ENCODE data around the gene SMG6. TPM values are rescaled to one million over a fixed set of nuclear protein-coding genes. Genes with fewer than 3 reads are reported as not detected.

Gene SMG6
- total and polyA plus RNA-seq, 2 of the 4 experiments (the other 2 are of a cell fraction) = 16.3 to 30.3 TPM

GRCh38 chr17:2018716-2019510 is 284.7 kb downstream of the SMG6 start:
- Histone ChIP-seq H3K18ac (ENCODE audit: low read depth, low read length) (no peak overlapping the region), H4K5ac (ENCODE audit: low read depth, low read length) (no peak overlapping the region), H3K4me2 (ENCODE audit: low read depth, low read length) (no peak overlapping the region), H3K4ac (ENCODE audit: low read depth, low read length) (no peak overlapping the region), H2AK9ac (replicated peaks; ENCODE audit: low read depth, low read length, poor library complexity) (peak overlapping the region; percentile 18), H2AK5ac (ENCODE audit: low read depth, low read length) (no peak overlapping the region), H2AFZ (replicated peaks; ENCODE audit: low read length, poor library complexity) (no peak overlapping the region), H3K9me3 (ENCODE audit: control insufficient read depth, insufficient read depth, low read length) (peaks cover 2% of the 10 kb centered on the region; the same call in 1 of the 2 replicates), H3K27ac (ENCODE audit: insufficient read depth, low read length) (no peak overlapping the region), H3K56ac (ENCODE audit: extremely low read depth, insufficient read depth, low read length) (no peak overlapping the region), H2BK20ac (ENCODE audit: low read depth, low read length) (no peak overlapping the region), H3K4me1 (ENCODE audit: control insufficient read depth, insufficient read depth, low read length) (no peaks in the 10 kb centered on the region; the same call in 1 of the 2 replicates), H3K27me3 (ENCODE audit: control insufficient read depth, insufficient read depth, low read length) (peaks cover 81% of the 10 kb centered on the region), H4K91ac (ENCODE audit: insufficient read depth, low read depth, low read length) (no peak overlapping the region), H2BK5ac (ENCODE audit: low read depth, low read length, poor library complexity, severe bottlenecking) (no peak overlapping the region), H3K9me1 (ENCODE audit: insufficient read depth, low read length) (no peaks in the 10 kb centered on the region), H3K9ac (ENCODE audit: low read depth, low read length) (no peak overlapping the region), H2BK15ac (ENCODE audit: low read depth, low read length) (no peak overlapping the region), H3K36me3 (ENCODE audit: control insufficient read depth, insufficient read depth, low read length) (no peaks in the 10 kb centered on the region), H2BK120ac (ENCODE audit: low read depth, low read length) (no peak overlapping the region), H4K20me1 (ENCODE audit: insufficient read depth, low read length) (no peaks in the 10 kb centered on the region; the same call in 1 of the 2 replicates), H3K14ac (replicated peaks; ENCODE audit: low read depth, low read length) (no peak overlapping the region), H3K4me3 (ENCODE audit: insufficient read depth, low read depth, low read length) (no peak overlapping the region), H3K23ac (ENCODE audit: low read depth, low read length) (no peak overlapping the region; the same call in 1 of the 2 replicates), H4K8ac (ENCODE audit: low read depth in 2 of 2, low read length in 2 of 2) (no peak overlapping the region), H3K79me1 (ENCODE audit: low read depth in 1 of 2, low read length in 2 of 2) (no peaks in the 10 kb centered on the region)
- no TSS peak for BruUV-seq (replicated peaks)
- ATAC-seq (ENCODE audit: low read depth) (no peak), DNase-seq (no peak)
- intact Hi-C loops (cut with micrococcal nuclease) = no loop called here
- 51% methylated on average over 18 of the region's 24 CpGs; no CpG with 5 or more reads in 1 of the 2 experiments for WGBS, 2 experiments (ENCODE audit: extremely low coverage in 2 of 2, insufficient read length in 1 of 2)
- CTCF ChIA-PET = no interaction called here
- POLR2A ChIA-PET (ENCODE audit: unreplicated experiment) = no interaction called here
- in situ Hi-C loops (cut with MboI; ENCODE audit: low sequenced_read_pairs) = no loop called here
- dilution Hi-C loops (cut with HindIII; ENCODE audit: low sequenced_read_pairs, unreplicated experiment) = no loop called here
- TF ChIP-seq USF2 (IDR thresholded peaks at IDR 0.05; ENCODE audit: low read depth, low read length) (no peak), MAFK (IDR thresholded peaks at IDR 0.05; ENCODE audit: low read depth, low read length) (no peak), MXI1 (IDR thresholded peaks at IDR 0.05; ENCODE audit: borderline replicate concordance, low read depth, low read length) (no peak), NFE2L2 (IDR thresholded peaks at IDR 0.05; ENCODE audit: low read depth, low read length) (no peak), CHD1 (IDR thresholded peaks at IDR 0.05; ENCODE audit: low read depth, low read length) (no peak), SMC3 (IDR thresholded peaks at IDR 0.05; ENCODE audit: low read depth, low read length) (no peak), RFX5 (IDR thresholded peaks at IDR 0.05; ENCODE audit: low read depth, low read length) (no peak), CTCF (conservative IDR thresholded peaks at IDR 0.05; ENCODE audit: low read depth, low read length) (no peak), CEBPB (IDR thresholded peaks at IDR 0.05; ENCODE audit: low read depth, low read length) (no peak), MAZ (IDR thresholded peaks at IDR 0.05; ENCODE audit: borderline replicate concordance, low read depth, low read length) (no peak), RAD21 (IDR thresholded peaks at IDR 0.05; ENCODE audit: low read length) (no peak), FOS (IDR thresholded peaks at IDR 0.05; ENCODE audit: low read depth, low read length) (no peak), RCOR1 (IDR thresholded peaks at IDR 0.05; ENCODE audit: insufficient replicate concordance, low read length) (no peak), POLR2A (IDR thresholded peaks at IDR 0.05; ENCODE audit: low read depth, low read length) (no peak), ELK1 (IDR thresholded peaks at IDR 0.05; ENCODE audit: borderline replicate concordance, low read depth, low read length) (no peak)
